AG04449 (cell line): ENCODE data around the gene UPF1.

Source experiments
- CTCF ChIA-PET: fragments of 350-600 bp; formaldehyde crosslinking; extraction: SDS; loops from one replicate; lab custom pipeline; 2021; ENCODE audit warnings: antibody characterized with exemption; lab: Yijun Ruan, JAX
- POLR2A ChIA-PET: fragments of 400-600, 350-600 bp; formaldehyde crosslinking; extraction: SDS; loops from one replicate; lab custom pipeline; 2020; ENCODE audit warnings: antibody characterized with exemption, inconsistent platforms; lab: Yijun Ruan, JAX
- DNase-seq: peaks from one replicate; pipeline ENCODE4 v3.0.0-alpha.2; 2010; ENCODE audit warnings: low read depth, low spot score
- H3K4me3 ChIP-seq: 2 replicates; pipeline ENCODE4 v1.5.1; 2011; ENCODE audit warnings: low read depth, mild to moderate bottlenecking, control low read depth, low read length
- CTCF ChIP-seq: IDR thresholded peaks from one replicate; pipeline ENCODE4 v1.5.1; 2011; ENCODE audit warnings: mild to moderate bottlenecking, moderate library complexity, low read length, control low read depth, inconsistent platforms; ENCODE audit not compliant: insufficient read depth; ENCODE audit errors: missing control alignments

The UPF1 gene

GRCh38 chr19:18831524-18832305 lies at the start of gene UPF1:
Gene UPF1, plus strand, starts transcription at chr19:18831959. Its CDS starts 251 bp downstream, at chr19:18832210.
- POLR2A ChIA-PET, result interaction anchor here (1.1 to 1.4 kb wide), 3 partner anchors 9 to 243 kb away, joined by 4 to 5 read pairs (median 4); partner anchors contain the start of gene REX1BD
- H3K4me3 ChIP-seq, result peak within 1 kb of the TSS; percentile 87
- CTCF ChIA-PET, result interaction anchor here (1.2 to 12.6 kb wide), 7 partner anchors 9 to 378 kb away, joined by 3 to 149 read pairs (median 15); partner anchors contain the start of gene REX1BD
- DNase-seq, result no peak
- no peak for TF ChIP-seq CTCF

GRCh38 chr19:18782559-18783225 lies 49.1 kb upstream of the UPF1 start:
- CTCF ChIA-PET, result interaction anchor here (1.3 kb wide), 1 partner anchor 65 kb away, joined by 3 read pairs; no protein-coding TSS in a partner anchor
- no peak for TF ChIP-seq CTCF
- no peak overlapping the region for H3K4me3 ChIP-seq
- POLR2A ChIA-PET, result no interaction called here
- DNase-seq, result no peak

- TF ChIP-seq CTCF, result no peak
- POLR2A ChIA-PET, result no interaction called here
- no peak for DNase-seq
- H3K4me3 ChIP-seq, result no peak overlapping the region
- CTCF ChIA-PET, result interaction anchor here (1.4 kb wide), 1 partner anchor 12 kb away, joined by 3 read pairs; no protein-coding TSS in a partner anchor
These were observed 47.6 kb upstream of the UPF1 start for GRCh38 chr19:18783958-18784785.

- no peak overlapping the region for H3K4me3 ChIP-seq
- CTCF ChIA-PET, result interaction anchor here (1.4 kb wide), 1 partner anchor 12 kb away, joined by 3 read pairs; no protein-coding TSS in a partner anchor
- TF ChIP-seq CTCF, result no peak
- DNase-seq, result no peak
- POLR2A ChIA-PET, result no interaction called here
These were observed 47.0 kb upstream of the UPF1 start for GRCh38 chr19:18784786-18785120.

- DNase-seq, result no peak
- CTCF ChIA-PET, result interaction anchor here (1.3 to 1.4 kb wide), 2 partner anchors 13 kb away, joined by 3 read pairs; no protein-coding TSS in a partner anchor
- POLR2A ChIA-PET, result no interaction called here
- TF ChIP-seq CTCF, result no peak
- H3K4me3 ChIP-seq, result no peak overlapping the region
These were observed 46.3 kb upstream of the UPF1 start for GRCh38 chr19:18785179-18786124.
